ENCODE measurements around the gene ARHGEF17. TPM values are rescaled to one million over a fixed set of nuclear protein-coding genes. Genes with fewer than 3 reads are reported as not detected.

Gene ARHGEF17
- total RNA-seq, 1 donor from 2014 or later = 19.9 TPM

GRCh38 chr11:73403541-73403940 is 95.5 kb downstream of the ARHGEF17 start:
- Histone ChIP-seq H3K27ac (no peak overlapping the region), H2AFZ (replicated peaks) (no peak overlapping the region), H3K79me2 (ENCODE audit: low read depth) (no peaks in the 10 kb centered on the region), H3K27me3 (no peaks in the 10 kb centered on the region), H3K36me3 (no peaks in the 10 kb centered on the region), H3K4me1 (peaks cover 15% of the 10 kb centered on the region), H3F3A (ENCODE audit: low read depth) (peaks cover 19% of the 10 kb centered on the region), H4K20me1 (ENCODE audit: low read depth) (peaks cover 17% of the 10 kb centered on the region), H3K4me3 (no peak overlapping the region), H3K9ac (no peak overlapping the region), H3K4me2 (no peak overlapping the region), H3K9me3 (ENCODE audit: low read depth) (no peaks in the 10 kb centered on the region)
- Mint-ChIP-seq H3K4me3 (no peak overlapping the region), H3K27ac (no peak overlapping the region), H3K27me3 (ENCODE audit: insufficient read depth, low read depth) (peaks cover 8% of the 10 kb centered on the region), H3K36me3 (peaks cover 15% of the 10 kb centered on the region), H3K9me3 (no peaks in the 10 kb centered on the region), H3K4me1 (peaks cover 8% of the 10 kb centered on the region)
- no peak for TF ChIP-seq CTCF (IDR thresholded peaks at IDR 0.05)
- TF ChIP-seq EZH2phosphoT487 (IDR thresholded peaks at IDR 0.05) = no peak
- TF ChIP-seq EZH2 (IDR thresholded peaks at IDR 0.05) = no peak
- no peak for DNase-seq (ENCODE audit: low spot score)

DNA sequence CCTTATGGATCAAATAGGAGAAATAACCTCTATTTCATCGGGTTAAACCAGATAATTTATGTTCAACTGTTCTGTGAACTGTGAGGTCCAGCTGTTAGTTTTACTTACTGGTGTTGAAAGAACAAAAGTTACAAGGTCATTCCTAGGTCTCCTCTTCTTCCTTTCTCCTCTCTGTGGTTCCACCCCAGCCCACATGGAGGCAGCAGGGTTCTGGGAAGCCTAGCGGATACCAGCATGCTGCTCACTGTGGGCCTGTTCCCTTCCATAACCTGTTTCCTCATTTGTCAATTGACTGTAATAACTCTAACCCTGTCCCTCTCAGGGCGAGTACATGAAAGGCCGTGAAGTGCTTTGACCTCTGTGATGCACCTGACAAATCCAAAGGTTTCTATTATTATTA is 96.0 kb downstream of the ARHGEF17 start:
- H3K27ac Mint-ChIP-seq = no peak overlapping the region
- Histone ChIP-seq H3K4me1 (peaks cover 15% of the 10 kb centered on the region), H3F3A (ENCODE audit: low read depth) (peaks cover 19% of the 10 kb centered on the region), H3K4me3 (no peak overlapping the region), H3K36me3 (no peaks in the 10 kb centered on the region), H3K4me2 (no peak overlapping the region), H3K27ac (no peak overlapping the region), H3K27me3 (no peaks in the 10 kb centered on the region), H2AFZ (replicated peaks) (no peak overlapping the region), H4K20me1 (ENCODE audit: low read depth) (peaks cover 14% of the 10 kb centered on the region), H3K9me3 (ENCODE audit: low read depth) (no peaks in the 10 kb centered on the region), H3K9ac (no peak overlapping the region), H3K79me2 (ENCODE audit: low read depth) (no peaks in the 10 kb centered on the region)
- TF ChIP-seq EZH2 (IDR thresholded peaks at IDR 0.05) (no peak), CTCF (IDR thresholded peaks at IDR 0.05) (peak; percentile 64)
- H3K4me3 Mint-ChIP-seq = no peak overlapping the region
- H3K27me3 Mint-ChIP-seq (ENCODE audit: insufficient read depth, low read depth) = peaks cover 8% of the 10 kb centered on the region
- no peaks in the 10 kb centered on the region for H3K9me3 Mint-ChIP-seq
- H3K4me1 Mint-ChIP-seq = peaks cover 6% of the 10 kb centered on the region
- H3K36me3 Mint-ChIP-seq = peaks cover 19% of the 10 kb centered on the region
- peak; percentile 61 for DNase-seq (ENCODE audit: low spot score)

GRCh38 chr11:73404506-73405145 is 96.5 kb downstream of the ARHGEF17 start:
- Mint-ChIP-seq H3K36me3 (peaks cover 21% of the 10 kb centered on the region), H3K9me3 (no peaks in the 10 kb centered on the region), H3K4me3 (no peak overlapping the region), H3K27ac (no peak overlapping the region), H3K4me1 (no peaks in the 10 kb centered on the region), H3K27me3 (ENCODE audit: insufficient read depth, low read depth) (peaks cover 8% of the 10 kb centered on the region)
- no peak overlapping the region for H3K9ac ChIP-seq
- no peak overlapping the region for H2AFZ ChIP-seq (replicated peaks)
- H3K4me1 ChIP-seq = peaks cover 15% of the 10 kb centered on the region
- H3K36me3 ChIP-seq = no peaks in the 10 kb centered on the region
- H4K20me1 ChIP-seq (ENCODE audit: low read depth) = peaks cover 10% of the 10 kb centered on the region
- H3K4me3 ChIP-seq = no peak overlapping the region
- H3K79me2 ChIP-seq (ENCODE audit: low read depth) = no peaks in the 10 kb centered on the region
- no peak for TF ChIP-seq EZH2phosphoT487 (IDR thresholded peaks at IDR 0.05)
- no peak for TF ChIP-seq EZH2 (IDR thresholded peaks at IDR 0.05)
- TF ChIP-seq CTCF (IDR thresholded peaks at IDR 0.05) = no peak
- peaks cover 19% of the 10 kb centered on the region for H3F3A ChIP-seq (ENCODE audit: low read depth)
- no peaks in the 10 kb centered on the region for H3K27me3 ChIP-seq
- H3K27ac ChIP-seq = no peak overlapping the region
- H3K4me2 ChIP-seq = no peak overlapping the region
- DNase-seq (ENCODE audit: low spot score) = no peak
- no peaks in the 10 kb centered on the region for H3K9me3 ChIP-seq (ENCODE audit: low read depth)

All from neural progenitor cell (in vitro differentiated cells).